Common myeloid progenitor, CD34-positive (primary cell): ENCODE measurements around the gene PIGB.

Source experiments
- CTCF ChIA-PET: fragments of 350-600 bp; sonication (Branson Sonifier 250); formaldehyde crosslinking; loops from one replicate; lab custom pipeline; 2021; ENCODE audit warnings: antibody characterized with exemption; lab: Charles Lee
- POLR2A ChIA-PET: fragments of 350-600 bp; sonication (Branson Sonifier 250); formaldehyde crosslinking; loops from one replicate; lab custom pipeline; 2021; ENCODE audit warnings: antibody characterized with exemption; lab: Charles Lee
- DNase-seq, 3 donors: peaks; one replicate each; pipeline versions ENCODE4 v3.0.0 to v3.0.0-alpha.2; 2013
- H3K27ac ChIP-seq, 2 experiments: 1 replicate in 1 of 2; 2 replicates in 1 of 2; pipeline ENCODE4 v1.7.0; 2013; ENCODE audit warnings: inconsistent platforms in 2 of 2, low read length in 2 of 2, mild to moderate bottlenecking in 2 of 2, low read depth in 1 of 2, moderate library complexity in 1 of 2; ENCODE audit not compliant: severe bottlenecking in 2 of 2, insufficient read depth in 1 of 2, poor library complexity in 1 of 2
- H3K27me3 ChIP-seq, 5 experiments: replicated peaks in 2 of 5; 1 replicate in 3 of 5; 2 replicates in 2 of 5; pipeline versions ENCODE4 v1.6.1 to v1.7.0; 2013; ENCODE audit warnings: low read length in 4 of 5, mild to moderate bottlenecking in 2 of 5, moderate library complexity in 2 of 5, inconsistent platforms in 1 of 5; ENCODE audit not compliant: insufficient read depth in 5 of 5, control insufficient read depth in 4 of 5
- H3K36me3 ChIP-seq, 4 experiments: 1 replicate in 2 of 4; 2 replicates in 2 of 4; pipeline versions ENCODE4 v1.6.1 to v1.7.0; 2013; ENCODE audit warnings: low read length in 3 of 4, control low read depth in 1 of 4, mild to moderate bottlenecking in 1 of 4; ENCODE audit not compliant: control insufficient read depth in 4 of 4, insufficient read depth in 4 of 4
- H3K4me1 ChIP-seq, 4 experiments: 1 replicate in 3 of 4; 2 replicates in 1 of 4; pipeline versions ENCODE4 v1.6.1 to v1.7.1; 2013; ENCODE audit warnings: low read length in 3 of 4, mild to moderate bottlenecking in 3 of 4, control low read depth in 1 of 4, inconsistent platforms in 1 of 4, moderate library complexity in 1 of 4; ENCODE audit not compliant: control insufficient read depth in 4 of 4, insufficient read depth in 4 of 4; ENCODE audit errors: control extremely low read depth in 1 of 4
- H3K4me3 ChIP-seq, 7 experiments: 1 replicate in 4 of 7; 2 replicates in 3 of 7; pipeline versions ENCODE4 v1.5.1 to v1.7.0; 2013; ENCODE audit warnings: mild to moderate bottlenecking in 7 of 7, low read length in 6 of 7, moderate library complexity in 6 of 7, inconsistent platforms in 2 of 7, low read depth in 2 of 7, control low read depth in 1 of 7; ENCODE audit not compliant: insufficient read depth in 4 of 7, control insufficient read depth in 1 of 7; ENCODE audit errors: extremely low read depth in 1 of 7
- H3K9me3 ChIP-seq, 5 experiments: 1 replicate in 4 of 5; 2 replicates in 1 of 5; pipeline versions ENCODE4 v1.6.1 to v1.7.1; 2013; ENCODE audit warnings: low read length in 4 of 5, mild to moderate bottlenecking in 2 of 5, inconsistent platforms in 1 of 5, low read depth in 1 of 5, moderate library complexity in 1 of 5; ENCODE audit not compliant: control insufficient read depth in 4 of 5, insufficient read depth in 2 of 5; ENCODE audit errors: control extremely low read depth in 1 of 5
- WGBS: methylation state at CpG from one replicate; pipeline ENCODE4 v1.1.5; 2013; ENCODE audit not compliant: insufficient coverage; 5-methylcytosine and 5-hydroxymethylcytosine counted together

PIGB gene

DNA sequence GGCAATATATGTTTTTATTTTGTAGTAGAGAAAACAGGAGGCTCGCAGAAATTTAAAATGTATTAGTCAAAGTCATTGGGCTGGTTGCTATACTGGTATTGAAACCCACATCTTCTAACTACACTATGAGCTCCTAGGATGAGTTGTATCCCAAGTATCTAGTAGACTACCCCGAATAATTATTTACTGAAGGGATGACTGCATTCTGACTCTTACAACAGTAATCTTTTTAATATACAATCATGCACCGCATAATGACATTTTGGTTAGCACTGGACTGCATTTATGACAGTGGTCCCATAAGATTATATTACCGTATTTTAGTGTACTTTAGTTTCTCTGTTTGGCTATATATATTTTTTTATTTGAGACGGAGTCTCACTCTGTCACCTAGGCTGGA, 15.3 kb downstream of the PIGB start:
- Histone ChIP-seq H3K36me3 (peaks cover 10 to 68% (median 31%) of the 10 kb centered on the region in 4 experiments), H3K4me3 (no peak overlapping the region), H3K27ac (no peak overlapping the region), H3K9me3 (no peaks in the 10 kb centered on the region), H3K4me1 (no peaks in the 10 kb centered on the region), H3K27me3 (no peaks in the 10 kb centered on the region)
- POLR2A ChIA-PET, result interaction anchor here (0.6 kb wide), 1 partner anchor 47 kb away, joined by 4 read pairs; no protein-coding TSS in a partner anchor
- 100% methylated on average over 2 of the region's 5 CpGs for whole genome bisulfite sequencing
- DNase-seq, result no peak
- CTCF ChIA-PET, result no interaction called here

DNA sequence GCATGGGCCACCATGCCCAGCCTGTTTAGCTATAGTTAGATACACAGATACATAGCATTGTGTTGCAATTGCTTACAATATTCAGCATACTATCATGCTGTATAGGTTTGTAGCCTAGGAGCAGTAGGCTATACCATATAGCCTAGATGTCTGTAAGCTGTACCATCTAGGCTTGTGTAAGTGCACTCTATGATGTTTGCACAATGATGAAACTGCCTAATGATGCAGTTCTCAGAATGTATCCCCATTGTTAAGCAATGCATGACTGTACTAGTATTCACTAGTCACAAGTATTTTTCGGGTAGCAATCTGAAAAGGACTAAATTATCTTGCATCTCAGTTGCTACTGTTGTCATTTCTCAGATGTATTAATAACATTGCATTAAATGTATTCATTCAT, 16.0 kb downstream of the PIGB start:
- H3K4me3 ChIP-seq, result no peak overlapping the region
- CTCF ChIA-PET, result no interaction called here
- no peaks in the 10 kb centered on the region for H3K27me3 ChIP-seq
- no peaks in the 10 kb centered on the region for H3K4me1 ChIP-seq
- H3K36me3 ChIP-seq, result peaks cover 10 to 70% (median 31%) of the 10 kb centered on the region in 4 experiments
- no peaks in the 10 kb centered on the region for H3K9me3 ChIP-seq
- POLR2A ChIA-PET, result interaction anchor here (0.6 kb wide), 1 partner anchor 48 kb away, joined by 4 read pairs; no protein-coding TSS in a partner anchor
- DNase-seq, result no peak
- WGBS, result no CpG with 5 or more reads among the region's 1 CpG
- no peak overlapping the region for H3K27ac ChIP-seq

DNA sequence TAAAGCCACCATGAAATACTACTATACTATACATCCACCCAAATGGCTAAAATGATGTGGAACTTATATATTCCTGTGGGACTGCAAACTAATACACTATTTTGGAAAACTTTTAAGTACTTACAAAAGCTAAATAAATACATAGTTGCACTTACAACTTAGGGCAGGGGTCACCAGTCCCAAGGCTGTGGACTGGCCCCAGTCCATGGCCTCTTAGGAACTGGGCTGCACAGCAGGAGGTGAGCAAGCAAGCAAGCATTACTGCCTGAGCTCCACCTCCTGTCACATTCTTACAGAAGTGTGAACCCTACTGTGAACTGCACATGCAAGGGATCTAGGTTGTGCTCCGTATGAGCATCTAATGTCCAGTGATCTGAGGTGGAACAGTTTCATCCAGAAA, 18.1 kb downstream of the PIGB start:
- CTCF ChIA-PET, result no interaction called here
- no peaks in the 10 kb centered on the region for H3K27me3 ChIP-seq
- 100% methylated on average over 1 of the region's 1 CpG for WGBS
- no peak overlapping the region for H3K27ac ChIP-seq
- no peak for DNase-seq
- H3K4me3 ChIP-seq, result no peak overlapping the region
- H3K36me3 ChIP-seq, result peaks cover 13 to 62% (median 23%) of the 10 kb centered on the region in 4 experiments
- H3K4me1 ChIP-seq, result no peaks in the 10 kb centered on the region
- POLR2A ChIA-PET, result no interaction called here
- H3K9me3 ChIP-seq, result no peaks in the 10 kb centered on the region

DNA sequence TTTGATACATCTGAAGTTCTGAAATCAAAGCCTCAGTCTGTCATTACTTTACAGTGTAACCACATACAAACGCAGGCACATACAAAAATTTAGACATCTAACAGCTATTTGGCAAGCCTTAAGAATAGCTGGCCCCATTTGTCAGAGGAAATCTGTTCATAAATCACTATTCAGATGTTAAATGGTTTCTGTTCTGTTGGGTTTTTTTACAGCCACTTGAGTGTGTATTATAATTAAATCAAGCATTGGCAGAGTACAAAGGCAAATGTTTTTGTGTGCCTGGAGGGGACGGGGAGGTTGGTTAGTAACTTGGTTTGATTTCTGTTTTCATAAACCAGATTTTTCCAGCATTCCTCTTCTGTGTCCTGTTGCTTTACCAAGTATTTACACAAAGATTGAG, 24.1 kb downstream of the PIGB start:
- H3K9me3 ChIP-seq, result no peaks in the 10 kb centered on the region
- H3K36me3 ChIP-seq, result peaks cover 11 to 35% (median 20%) of the 10 kb centered on the region in 4 experiments
- H3K4me3 ChIP-seq, result no peak overlapping the region
- DNase-seq, result peak in 1 of 3 donors; percentile 14
- no peaks in the 10 kb centered on the region for H3K4me1 ChIP-seq
- H3K27ac ChIP-seq, result peak overlapping the region in 1 of 2 experiments; percentile 11
- ChIA-PET POLR2A (no interaction called here), CTCF (interaction anchor here (1.2 to 1.6 kb wide), 2 partner anchors 65 to 124 kb away, joined by 3 read pairs; partner anchors contain the start of genes CCPG1 and PIERCE2)
- no peaks in the 10 kb centered on the region for H3K27me3 ChIP-seq
- WGBS, result 17% methylated on average over 1 of the region's 2 CpGs

DNA sequence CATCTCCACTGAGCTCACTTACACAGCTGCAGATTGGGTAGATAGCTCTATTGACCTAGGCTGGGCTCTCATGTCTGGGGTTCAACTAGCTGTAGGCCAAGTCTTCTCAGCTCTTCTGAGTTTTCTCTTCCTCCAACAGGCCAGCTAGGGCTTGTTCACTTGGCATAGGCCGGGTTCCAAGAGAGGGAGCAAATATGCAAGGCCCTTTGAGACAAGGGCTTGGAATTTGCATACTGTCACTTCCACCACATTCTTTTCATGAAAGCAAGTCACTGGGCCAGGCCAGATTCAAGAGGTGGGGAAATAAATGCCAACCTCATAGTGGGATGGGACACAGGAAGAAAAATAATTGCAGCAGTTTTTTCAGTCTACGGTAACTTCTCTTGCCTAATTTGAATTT, 25.2 kb downstream of the PIGB start:
- no peak for DNase-seq
- Histone ChIP-seq H3K9me3 (no peaks in the 10 kb centered on the region), H3K4me1 (no peaks in the 10 kb centered on the region), H3K4me3 (no peak overlapping the region), H3K36me3 (peaks cover 8 to 31% (median 19%) of the 10 kb centered on the region in 4 experiments), H3K27ac (no peak overlapping the region), H3K27me3 (no peaks in the 10 kb centered on the region)
- WGBS, result 100% methylated on average over 1 of the region's 2 CpGs
- ChIA-PET CTCF (interaction anchor here (1.2 to 1.6 kb wide), 2 partner anchors 64 to 125 kb away, joined by 3 read pairs; partner anchors contain the start of genes CCPG1 and PIERCE2), POLR2A (no interaction called here)

DNA sequence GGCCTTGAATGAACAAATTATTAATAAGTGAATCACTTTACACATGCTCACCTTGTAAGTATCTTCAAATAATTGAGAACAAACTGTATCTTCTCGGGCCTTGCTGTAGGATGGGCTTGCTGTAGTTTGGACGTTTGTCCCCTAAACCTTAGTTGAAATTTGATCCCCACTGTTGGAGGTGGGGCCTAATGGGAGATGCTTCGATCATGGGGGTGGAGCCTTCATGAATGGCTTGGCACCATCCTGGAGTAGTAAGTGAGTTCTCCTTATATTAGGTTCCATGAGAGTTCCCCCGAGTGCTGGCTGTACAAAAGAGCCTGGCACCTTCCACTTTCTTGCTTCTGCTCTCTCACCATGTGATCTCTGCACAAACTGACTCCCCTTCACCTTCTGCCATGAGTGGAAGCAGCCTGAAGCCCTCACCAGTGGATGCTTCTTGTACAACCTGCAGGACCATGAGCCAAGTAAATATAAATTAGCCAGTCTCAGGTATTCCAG, 29.3 kb downstream of the PIGB start:
- Histone ChIP-seq H3K9me3 (no peaks in the 10 kb centered on the region), H3K4me3 (no peak overlapping the region), H3K27me3 (no peaks in the 10 kb centered on the region), H3K27ac (no peak overlapping the region), H3K36me3 (peaks cover 3 to 28% (median 11%) of the 10 kb centered on the region in 4 experiments), H3K4me1 (no peaks in the 10 kb centered on the region)
- ChIA-PET CTCF (no interaction called here), POLR2A (no interaction called here)
- 96% methylated on average over 4 of the region's 4 CpGs for WGBS
- no peak for DNase-seq

DNA sequence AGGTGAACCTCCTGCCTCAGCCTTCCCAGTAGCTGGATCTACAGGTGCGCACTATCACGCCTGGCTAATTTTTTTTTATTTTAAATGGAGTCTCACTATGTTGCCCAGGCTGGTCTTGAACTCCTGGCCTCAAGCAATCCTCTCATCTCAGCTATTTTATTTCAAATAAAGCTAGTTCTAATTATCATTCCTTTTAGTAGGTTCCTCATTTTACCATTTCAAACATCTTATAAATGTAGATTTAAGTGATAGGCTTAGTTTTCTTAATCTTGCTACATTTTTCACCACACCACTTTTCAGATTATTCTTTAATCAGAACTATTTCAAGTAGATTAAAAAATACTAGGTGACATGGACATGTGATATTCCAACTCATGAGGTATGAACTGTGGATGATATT, 30.3 kb downstream of the PIGB start:
- 92% methylated on average over 2 of the region's 2 CpGs for WGBS
- ChIA-PET POLR2A (no interaction called here), CTCF (interaction anchor here (0.6 to 1.1 kb wide), 2 partner anchors 9 to 58 kb away, joined by 3 read pairs; no protein-coding TSS in a partner anchor)
- Histone ChIP-seq H3K4me3 (no peak overlapping the region), H3K27ac (no peak overlapping the region), H3K4me1 (no peaks in the 10 kb centered on the region), H3K9me3 (no peaks in the 10 kb centered on the region), H3K36me3 (peaks cover 3 to 28% (median 4%) of the 10 kb centered on the region in 4 experiments), H3K27me3 (no peaks in the 10 kb centered on the region)
- no peak for DNase-seq
